Activated T-cell treated with anti-CD3 and anti-CD28 coated beads, Interleukin-2, amount 50 U/mL, for 72 hours (primary cell): ENCODE measurements around the gene LEAP2. TPM values are rescaled to one million over a fixed set of nuclear protein-coding genes. Genes with fewer than 3 reads are reported as not detected.

Source experiments
- ATAC-seq, 2 donors: fragments of 150-1000 bp; cut with Tn5 transposase; replicated peaks in 1 of 2; 2 replicates each; pipeline ENCODE4 v1.10.0; 2021; ENCODE audit warnings: moderate library complexity in 2 of 2, mild to moderate bottlenecking in 1 of 2
- DNase-seq, 2 donors: peaks; one replicate each; pipeline ENCODE4 v3.0.0; 2021 to 2022; ENCODE audit warnings: mixed read lengths in 1 of 2
- H3K27ac Mint-ChIP-seq: one replicate; pipeline ENCODE4 v1.8.0; 2022; ENCODE audit warnings: mild to moderate bottlenecking, moderate library complexity, mixed read lengths
- H3K27me3 Mint-ChIP-seq: one replicate; pipeline ENCODE4 v1.8.0; 2022; ENCODE audit warnings: low read depth, mixed read lengths
- H3K36me3 Mint-ChIP-seq, 2 donors: one replicate each; pipeline ENCODE4 v1.8.0; 2022; ENCODE audit warnings: mixed read lengths in 2 of 2, mild to moderate bottlenecking in 1 of 2; ENCODE audit not compliant: insufficient read depth in 2 of 2
- H3K4me1 Mint-ChIP-seq: one replicate; pipeline ENCODE4 v1.8.0; 2022; ENCODE audit warnings: low read depth, mixed read lengths
- H3K4me3 Mint-ChIP-seq, 2 donors: one replicate each; pipeline ENCODE4 v1.8.0; 2022; ENCODE audit warnings: mild to moderate bottlenecking in 2 of 2, mixed read lengths in 2 of 2, moderate library complexity in 2 of 2
- H3K9me3 Mint-ChIP-seq, 2 donors: one replicate each; pipeline ENCODE4 v1.8.0; 2022; ENCODE audit warnings: mixed read lengths in 2 of 2
- total RNA-seq, 2 donors: library from RNA; stranded (reverse); gene quantifications; one replicate each; pipeline ENCODE4 v1.2.3, GENCODE V29; 2022

The LEAP2 gene, protein sequence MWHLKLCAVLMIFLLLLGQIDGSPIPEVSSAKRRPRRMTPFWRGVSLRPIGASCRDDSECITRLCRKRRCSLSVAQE
- total RNA-seq: 1 to 10 TPM; 5.0 to 7.2 TPM

DNA sequence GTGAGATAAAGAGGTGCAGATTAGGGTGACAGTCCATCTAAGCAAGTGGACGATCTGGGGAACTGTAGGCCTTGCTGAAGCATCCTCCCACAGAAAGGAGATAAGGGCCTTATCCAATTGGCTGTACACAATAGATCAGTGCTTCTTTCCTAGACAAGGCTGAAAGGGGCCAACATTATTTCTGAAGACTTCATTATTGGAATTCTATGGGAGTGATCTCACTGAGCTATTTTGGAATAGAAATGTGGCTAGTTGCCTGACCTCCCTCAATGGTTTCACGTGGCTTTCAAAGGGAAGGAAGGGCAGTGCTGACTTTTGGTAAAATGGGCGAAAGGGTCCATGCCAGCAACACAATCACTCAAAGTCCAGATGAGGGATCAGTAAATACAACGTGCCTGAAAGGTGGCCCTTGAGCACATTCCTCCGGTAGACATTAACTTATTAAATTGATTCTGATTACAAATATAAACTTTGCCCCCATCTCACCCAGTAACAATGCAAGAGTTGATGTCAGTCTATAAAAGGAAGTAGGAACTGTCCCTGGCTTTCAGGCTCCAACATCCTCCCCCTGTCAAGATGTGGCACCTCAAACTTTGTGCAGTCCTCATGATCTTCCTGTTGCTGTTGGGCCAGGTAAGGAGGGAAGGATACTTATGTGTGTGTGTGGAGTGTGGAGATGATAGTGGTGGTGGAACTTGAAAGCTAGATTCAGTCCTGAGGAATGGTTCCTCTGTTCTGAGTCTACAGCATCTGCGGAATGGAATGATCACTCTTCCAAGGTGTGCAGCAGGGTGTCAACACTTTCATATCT is at the start of gene LEAP2:
Gene LEAP2 (plus strand): TSS at position 550 of the 811 bp plus-strand sequence. CDS start 27 bp downstream, at position 577.
- Mint-ChIP-seq H3K4me1 (peaks cover 7% of the 10 kb centered on the region), H3K36me3 (peaks cover 4 to 5% of the 10 kb centered on the region in 2 donors)

DNA sequence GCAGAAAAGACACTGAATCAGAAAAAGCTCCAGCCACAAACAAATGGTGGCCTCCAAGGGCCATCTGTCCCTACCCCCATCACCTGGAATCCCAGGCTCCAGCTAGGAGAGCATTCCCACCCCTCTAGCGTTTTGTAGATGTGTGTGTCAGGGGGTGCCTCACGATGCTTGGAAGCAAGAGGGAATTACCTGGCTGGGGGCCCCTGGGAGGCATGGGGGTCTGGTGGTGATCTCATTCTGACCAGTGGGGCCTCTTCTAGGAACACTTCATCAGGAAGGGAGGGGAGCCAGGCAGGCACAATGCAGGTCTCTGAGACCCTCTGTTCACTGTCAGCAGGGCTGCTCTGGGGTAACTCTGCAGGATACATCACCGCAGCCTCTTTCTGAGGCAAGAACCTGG is 49.0 kb upstream of the LEAP2 start:
- H3K27ac Mint-ChIP-seq: no peak overlapping the region
- H3K4me1 Mint-ChIP-seq: peaks cover 14% of the 10 kb centered on the region
- no peaks in the 10 kb centered on the region for H3K9me3 Mint-ChIP-seq
- DNase-seq (no peak), ATAC-seq (no peak)
- H3K36me3 Mint-ChIP-seq: no peaks in the 10 kb centered on the region
- peak overlapping the region; percentile 36 to 46 for H3K4me3 Mint-ChIP-seq
- peaks cover 74% of the 10 kb centered on the region for H3K27me3 Mint-ChIP-seq

More for the DNA sequence above, at the start of gene LEAP2:
- Mint-ChIP-seq H3K4me3 (no peak within 1 kb of the TSS), H3K9me3 (no peaks in the 10 kb centered on the region), H3K27ac (no peak within 1 kb of the TSS), H3K27me3 (no peaks in the 10 kb centered on the region)
- ATAC-seq (no peak), DNase-seq (no peak)

DNA sequence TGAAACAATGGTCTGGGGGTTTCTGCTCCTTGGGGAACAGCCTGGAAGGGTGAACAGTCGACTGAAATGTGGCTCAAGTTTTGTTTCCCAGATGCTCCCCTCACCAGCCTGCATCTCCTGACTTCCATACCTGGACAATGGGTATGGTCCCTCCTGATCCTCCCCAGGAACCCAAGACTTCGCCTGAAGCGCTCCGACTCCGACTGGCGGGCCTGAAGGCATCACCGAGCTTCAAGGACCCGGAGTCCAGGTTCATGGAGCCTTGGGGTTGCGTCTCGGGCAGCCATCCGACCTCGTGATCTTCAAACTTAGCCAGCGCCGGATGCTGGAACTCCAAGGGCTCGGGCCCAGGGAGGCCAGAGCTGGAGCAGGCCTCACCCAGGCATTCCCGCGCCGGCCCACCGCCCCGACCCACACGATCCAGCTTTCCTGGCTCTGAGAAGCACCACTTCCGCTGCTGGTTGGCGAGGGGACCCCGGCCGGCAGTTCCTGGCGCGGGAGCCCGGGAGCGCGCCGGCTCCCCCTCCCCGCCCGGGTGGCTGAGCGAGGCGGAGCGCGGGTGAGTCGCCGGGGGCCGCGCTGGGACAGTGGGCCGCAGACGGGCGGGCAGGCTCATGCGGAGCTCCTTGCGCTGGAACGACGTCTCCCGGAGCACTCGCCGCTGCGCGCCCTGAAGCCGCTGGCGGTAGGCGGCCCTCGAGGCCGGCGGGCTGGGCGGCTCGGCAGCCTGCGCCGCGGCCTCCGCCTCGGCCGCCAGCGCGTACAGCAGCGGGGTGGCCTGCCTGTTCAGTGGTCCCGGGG is 48.2 kb upstream of the LEAP2 start:
- Mint-ChIP-seq H3K36me3 (no peaks in the 10 kb centered on the region), H3K4me3 (peak overlapping the region; percentile 36 to 59), H3K4me1 (peaks cover 12% of the 10 kb centered on the region), H3K27ac (no peak overlapping the region), H3K9me3 (no peaks in the 10 kb centered on the region), H3K27me3 (peaks cover 71% of the 10 kb centered on the region)
- peak in 1 of 2 donors; percentile 28 for DNase-seq
- peak; percentile 16 to 17 for ATAC-seq

DNA sequence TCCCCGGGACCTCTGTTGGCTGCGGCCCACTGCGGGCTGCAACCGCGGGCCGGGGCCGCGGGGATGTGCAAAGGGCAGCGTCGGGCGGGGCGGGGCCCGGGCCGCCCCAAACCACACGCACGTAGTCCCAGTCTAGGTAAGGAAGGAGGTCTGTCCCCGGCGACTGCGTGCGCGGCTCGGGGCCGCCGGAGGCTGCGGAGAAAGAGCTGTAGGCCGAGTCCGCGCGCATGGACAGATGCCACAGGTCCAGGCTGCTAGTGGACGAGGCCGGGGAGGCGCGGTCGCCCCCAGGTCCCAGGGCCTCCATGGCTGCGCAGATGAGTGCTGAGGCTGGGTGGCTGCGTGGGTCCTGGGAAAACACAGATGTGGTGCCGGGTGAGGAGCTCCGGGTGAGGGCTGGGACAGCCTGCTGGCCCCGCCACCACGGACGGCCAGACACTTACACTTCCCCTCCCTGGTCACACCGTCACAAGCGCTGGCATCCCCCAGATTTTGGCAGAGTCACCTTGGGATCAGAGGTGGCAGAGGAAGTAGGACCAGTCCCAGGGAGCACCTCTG is 47.6 kb upstream of the LEAP2 start:
- H3K27ac Mint-ChIP-seq: no peak overlapping the region
- H3K27me3 Mint-ChIP-seq: peaks cover 67% of the 10 kb centered on the region
- no peaks in the 10 kb centered on the region for H3K36me3 Mint-ChIP-seq
- ATAC-seq (peak; percentile 47 to 54), DNase-seq (peak; percentile 41 to 49)
- no peaks in the 10 kb centered on the region for H3K9me3 Mint-ChIP-seq
- peak overlapping the region; percentile 59 to 68 for H3K4me3 Mint-ChIP-seq
- peaks cover 9% of the 10 kb centered on the region for H3K4me1 Mint-ChIP-seq

DNA sequence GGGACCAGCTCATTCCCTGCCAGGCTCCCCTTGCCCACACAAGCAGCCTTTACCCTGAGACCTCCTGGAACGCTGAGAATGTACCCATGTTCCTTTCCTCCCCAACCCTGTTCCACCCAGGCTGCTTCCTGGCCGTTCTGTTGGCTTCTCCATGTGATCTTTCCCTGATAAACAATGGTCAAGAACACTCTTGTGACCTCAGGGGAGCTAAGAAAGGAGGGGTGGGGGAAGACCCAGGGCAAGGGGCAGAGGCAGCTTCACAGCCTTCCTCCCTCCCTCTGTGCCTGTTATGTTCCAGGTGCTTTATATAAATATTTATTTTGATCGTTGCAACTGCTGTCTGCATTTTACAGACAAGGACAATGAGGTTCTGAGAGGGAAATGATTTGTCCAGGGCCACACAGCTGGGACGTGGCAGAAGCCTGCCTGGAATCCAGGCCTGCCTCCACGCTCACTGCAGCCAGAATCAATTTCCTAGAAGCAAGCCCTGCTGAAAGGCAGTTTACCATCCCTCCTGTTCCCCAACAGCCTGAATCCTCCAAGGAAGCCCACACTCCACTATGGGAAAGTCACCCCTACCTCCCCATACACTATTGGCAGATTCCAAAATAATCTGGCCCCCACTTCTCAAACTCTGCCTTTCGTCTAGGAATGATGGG is 46.9 kb upstream of the LEAP2 start:
- peaks cover 73% of the 10 kb centered on the region for H3K27me3 Mint-ChIP-seq
- no peak overlapping the region for H3K27ac Mint-ChIP-seq
- H3K4me3 Mint-ChIP-seq: peak overlapping the region; percentile 59 to 68
- no peaks in the 10 kb centered on the region for H3K36me3 Mint-ChIP-seq
- peaks cover 9% of the 10 kb centered on the region for H3K4me1 Mint-ChIP-seq
- no peaks in the 10 kb centered on the region for H3K9me3 Mint-ChIP-seq
- ATAC-seq (no peak), DNase-seq (no peak)

DNA sequence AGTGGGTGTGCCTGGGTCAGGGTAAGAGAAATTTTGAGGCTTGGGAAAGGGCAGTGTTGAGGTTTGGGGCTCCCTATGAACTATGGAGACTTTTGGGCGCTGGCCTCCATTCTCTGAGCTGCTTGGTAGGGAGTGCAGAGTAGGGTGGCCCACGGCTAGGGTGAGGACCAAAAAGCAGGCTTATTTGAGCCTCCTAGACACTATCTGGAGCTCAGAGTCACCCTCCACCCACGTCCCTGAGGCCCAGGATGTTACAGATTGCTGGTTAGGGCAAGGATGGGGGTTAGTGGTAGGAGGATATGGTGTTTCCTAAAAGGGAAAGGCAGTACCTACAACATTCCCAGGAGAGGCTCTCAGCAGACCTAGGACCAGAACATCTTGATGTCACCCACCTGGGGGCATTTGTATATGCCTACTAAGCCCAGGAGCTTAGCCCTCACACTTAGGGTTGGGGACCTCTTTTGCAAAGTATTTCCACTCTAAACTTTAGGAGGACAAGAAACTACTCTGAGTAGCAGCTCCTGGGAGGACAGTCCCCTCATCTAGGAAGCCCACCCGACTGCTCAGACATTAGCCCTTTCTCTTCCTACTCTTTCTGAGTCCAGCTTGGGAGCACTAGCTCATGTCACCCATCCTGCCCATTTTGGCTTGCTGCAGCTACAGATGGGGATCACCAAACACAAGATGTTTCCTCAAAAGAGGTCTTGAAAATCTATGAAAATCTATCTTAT is 45.4 kb upstream of the LEAP2 start:
- no peak for ATAC-seq
- no peak overlapping the region for H3K4me3 Mint-ChIP-seq
- DNase-seq: no peak

DNA sequence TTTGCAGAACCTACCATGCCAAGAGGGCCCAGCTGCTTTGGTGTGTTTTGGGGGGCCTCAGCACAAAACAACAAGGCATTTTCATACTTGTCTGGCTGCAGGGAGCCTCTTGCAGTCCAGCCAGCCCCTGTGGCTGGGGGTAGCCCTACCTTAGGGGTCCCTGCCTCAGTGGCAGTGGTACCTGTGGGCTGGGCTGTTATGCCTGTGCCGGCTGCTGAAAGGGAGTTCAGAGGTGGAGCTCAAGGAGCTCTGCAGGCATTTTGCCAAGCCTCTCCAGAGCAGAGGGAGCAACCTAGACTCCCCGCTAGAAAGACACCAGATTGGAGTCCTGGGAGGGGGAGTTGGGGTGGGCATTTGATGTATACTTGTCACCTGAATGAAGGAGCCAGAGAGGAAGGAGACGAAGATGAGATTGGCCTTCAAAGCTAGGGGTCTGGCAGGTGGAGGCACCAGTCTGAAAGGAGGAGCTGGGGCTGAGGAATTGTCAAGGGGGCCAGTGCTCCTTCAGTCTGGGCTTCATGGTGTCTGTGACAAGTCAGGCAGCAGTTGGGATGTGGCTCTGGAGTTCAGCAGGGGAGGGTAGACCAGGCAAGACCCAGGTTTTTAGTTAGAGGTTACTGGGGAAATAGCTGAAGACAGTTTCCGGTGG is 44.5 kb upstream of the LEAP2 start:
- Mint-ChIP-seq H3K9me3 (no peaks in the 10 kb centered on the region), H3K4me3 (peak overlapping the region; percentile 88 to 92), H3K36me3 (no peaks in the 10 kb centered on the region), H3K4me1 (peaks cover 9% of the 10 kb centered on the region), H3K27me3 (peaks cover 74% of the 10 kb centered on the region), H3K27ac (no peak overlapping the region)
- DNase-seq (no peak), ATAC-seq (no peak)

More for the DNA sequence above, 45.4 kb upstream of the LEAP2 start:
- Mint-ChIP-seq H3K9me3 (no peaks in the 10 kb centered on the region), H3K27ac (no peak overlapping the region), H3K4me1 (peaks cover 9% of the 10 kb centered on the region), H3K27me3 (peaks cover 75% of the 10 kb centered on the region), H3K36me3 (no peaks in the 10 kb centered on the region)

DNA sequence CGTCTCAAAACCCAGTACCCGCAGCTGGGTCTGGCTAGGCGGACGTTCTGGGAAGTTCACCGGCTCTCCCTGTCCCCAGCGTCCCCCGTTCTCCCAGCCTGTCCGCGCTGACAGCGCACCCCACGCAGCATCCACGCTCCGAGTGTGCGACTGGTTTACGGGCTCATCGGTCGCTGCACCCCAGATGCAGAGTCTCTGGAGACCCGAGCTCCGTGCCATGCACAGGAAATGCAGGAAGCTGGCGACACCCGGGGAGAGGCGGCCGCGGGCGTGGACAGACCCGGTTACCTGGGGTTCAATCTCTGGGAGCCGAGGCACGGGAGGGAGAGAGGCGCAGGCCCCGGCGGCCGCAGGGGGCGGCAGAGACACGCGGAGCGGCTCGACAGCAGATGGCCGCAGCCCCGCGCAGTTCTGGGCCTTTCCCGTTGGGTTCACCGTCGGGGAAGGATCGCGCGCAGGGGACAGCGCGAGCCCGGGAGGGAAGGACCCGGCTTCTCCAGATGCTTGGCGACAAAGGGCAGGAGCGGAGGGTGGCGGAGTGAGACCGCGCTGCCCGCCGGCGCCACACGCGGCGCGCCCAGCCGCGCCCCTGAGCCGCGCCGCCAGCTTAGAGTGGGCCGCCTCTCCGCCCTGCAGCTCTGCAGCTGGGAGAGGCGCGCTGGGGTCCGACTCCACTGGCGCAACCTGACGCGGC is 43.6 kb upstream of the LEAP2 start:
- no peak overlapping the region for H3K27ac Mint-ChIP-seq
- H3K4me3 Mint-ChIP-seq: peak overlapping the region; percentile 88 to 92
- H3K9me3 Mint-ChIP-seq: no peaks in the 10 kb centered on the region
- peaks cover 67% of the 10 kb centered on the region for H3K27me3 Mint-ChIP-seq
- peaks cover 9% of the 10 kb centered on the region for H3K4me1 Mint-ChIP-seq
- ATAC-seq (peak; percentile 87 to 89), DNase-seq (peak; percentile 83 to 85)
- no peaks in the 10 kb centered on the region for H3K36me3 Mint-ChIP-seq

DNA sequence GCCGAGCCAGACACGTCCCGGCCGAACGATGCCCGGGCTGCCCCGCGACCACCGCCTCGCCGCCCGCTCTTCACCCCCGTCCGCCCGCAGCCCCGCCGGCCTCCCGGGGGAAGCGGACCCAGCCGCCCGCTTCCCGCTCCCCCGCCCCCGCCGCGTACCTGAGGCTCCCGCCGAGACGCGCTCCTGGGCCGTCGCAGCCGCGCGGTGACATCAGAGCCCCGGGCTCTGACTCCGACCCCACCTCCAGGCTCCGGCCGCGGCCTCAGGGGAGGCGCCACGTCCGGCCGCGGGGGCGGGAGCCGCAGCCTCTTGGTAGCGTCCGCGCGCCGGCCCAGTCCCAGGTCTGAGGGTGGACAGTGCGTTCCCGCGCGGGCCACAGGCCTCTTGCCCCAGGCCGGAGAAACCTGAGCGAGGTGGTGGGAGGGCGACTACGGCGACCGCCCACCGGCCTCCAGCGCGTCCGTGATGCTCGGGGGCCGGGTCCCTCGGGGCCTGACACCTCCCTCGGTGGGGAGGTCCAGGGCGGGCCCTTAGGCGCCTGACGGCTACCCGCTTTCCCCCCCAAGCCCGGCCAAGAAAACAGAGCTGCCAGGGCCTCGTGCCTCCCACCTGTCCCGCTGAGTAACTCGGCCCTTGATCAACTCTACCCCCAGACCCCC is 42.9 kb upstream of the LEAP2 start, which contains the start of gene SHROOM1:
Gene SHROOM1 (minus strand): TSS at position 212 of the 659 bp plus-strand sequence. CDS start 4,507 bp downstream, outside the sequence.
- peak; percentile 52 to 70 for ATAC-seq
- Mint-ChIP-seq H3K27ac (no peak within 1 kb of the TSS), H3K36me3 (no peaks in the 10 kb centered on the region), H3K4me1 (peaks cover 9% of the 10 kb centered on the region), H3K27me3 (peaks cover 63% of the 10 kb centered on the region), H3K9me3 (no peaks in the 10 kb centered on the region), H3K4me3 (peak within 1 kb of the TSS; percentile 88 to 92)
- DNase-seq: peak; percentile 51 to 55

DNA sequence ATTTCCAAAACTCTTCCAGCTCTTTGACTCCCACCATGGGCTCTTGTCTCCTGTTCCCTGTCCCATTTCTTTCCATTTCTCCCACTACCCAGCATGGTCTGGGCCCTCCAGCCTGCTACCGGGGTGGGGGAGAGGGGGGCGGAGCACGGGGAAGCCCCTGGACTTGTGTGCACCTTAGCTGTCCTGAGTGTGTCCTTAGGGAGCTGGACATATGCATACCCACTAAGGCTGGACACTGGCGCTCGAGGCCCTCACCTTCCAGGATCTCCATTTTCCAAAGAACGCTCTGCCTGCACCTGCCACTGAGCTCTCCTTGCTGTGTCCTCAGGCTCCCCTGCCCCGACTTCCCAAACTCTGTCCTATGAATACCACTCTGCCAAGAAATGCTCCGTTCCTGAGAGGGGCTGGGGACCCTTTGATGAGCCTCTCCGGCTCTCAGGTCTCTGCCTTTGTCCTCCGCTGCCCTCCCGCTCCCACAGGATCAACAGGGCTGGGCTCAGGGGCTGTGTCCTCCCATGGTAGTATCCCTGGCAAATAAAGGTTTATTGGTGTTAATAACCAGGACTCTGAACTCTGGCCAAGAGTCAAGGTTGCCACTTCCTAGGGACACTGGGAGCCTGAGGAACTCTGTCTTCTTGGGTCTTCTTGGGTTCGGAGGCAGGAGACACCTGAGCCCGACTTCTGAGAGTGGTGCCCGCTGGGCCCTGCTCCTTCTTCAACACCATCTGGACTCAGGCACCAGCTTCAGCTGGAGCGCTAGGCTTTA is 42.2 kb upstream of the LEAP2 start:
- Mint-ChIP-seq H3K27ac (no peak overlapping the region), H3K4me3 (peak overlapping the region; percentile 81 to 88), H3K36me3 (no peaks in the 10 kb centered on the region), H3K9me3 (no peaks in the 10 kb centered on the region), H3K27me3 (peaks cover 58% of the 10 kb centered on the region), H3K4me1 (peaks cover 9% of the 10 kb centered on the region)
- DNase-seq (no peak), ATAC-seq (no peak)
